ENCODE results near the gene UGT1A8. TPM values are rescaled to one million over a fixed set of nuclear protein-coding genes. Genes with fewer than 3 reads are reported as not detected.

Gene UGT1A8
- total and polyA plus RNA-seq, 2 donors (not counting 1 experiment from before 2014, with no cell fraction given), result not detected

- TF ChIP-seq EZH2 (IDR thresholded peaks at IDR 0.05; ENCODE audit: borderline replicate concordance, insufficient read depth, low read depth, low read length, poor library complexity, severe bottlenecking) (no peak), CTCF (IDR thresholded peaks at IDR 0.05) (no peak)
- Histone ChIP-seq H3K79me2 (ENCODE audit: control insufficient read depth, insufficient read depth, low read length) (no peaks in the 10 kb centered on the region), H3K4me1 (ENCODE audit: control insufficient read depth in 2 of 2, insufficient read depth in 2 of 2, low read length in 2 of 2) (peaks cover 0 to 6% of the 10 kb centered on the region in 2 donors), H3K9ac (ENCODE audit: low read length) (no peak within 1 kb of the TSS), H3K27me3 (replicated peaks in 1 of 4; ENCODE audit: control extremely low read depth in 1 of 4, control insufficient read depth in 3 of 4, insufficient read depth in 4 of 4, low read length in 3 of 4) (no peaks in the 10 kb centered on the region), H3K27ac (ENCODE audit: low read length in 2 of 2) (no peak within 1 kb of the TSS), H3K9me3 (ENCODE audit: control extremely low read depth in 1 of 3, control insufficient read depth in 2 of 3, insufficient read depth in 1 of 3, low read length in 2 of 3) (no peaks in the 10 kb centered on the region), H2AFZ (ENCODE audit: insufficient read depth, low read depth, low read length, poor library complexity, severe bottlenecking) (no peak within 1 kb of the TSS), H3K36me3 (replicated peaks in 1 of 2; ENCODE audit: control extremely low read depth in 1 of 2, control insufficient read depth in 1 of 2, extremely low read depth in 1 of 2, insufficient read depth in 2 of 2, low read length in 1 of 2) (no peaks in the 10 kb centered on the region), H3K4me3 (ENCODE audit: control extremely low read depth in 1 of 5, extremely low read depth in 1 of 5, insufficient read depth in 1 of 5, low read depth in 2 of 5, low read length in 4 of 5) (no peak within 1 kb of the TSS), H3K4me2 (replicated peaks; ENCODE audit: low read depth, low read length, poor library complexity, severe bottlenecking) (peak within 1 kb of the TSS; percentile 32), H4K20me1 (ENCODE audit: control insufficient read depth, insufficient read depth, low read length, poor library complexity, severe bottlenecking) (no peaks in the 10 kb centered on the region)
- ATAC-seq (ENCODE audit: low read depth), result no peak
- intact Hi-C loops (cut with micrococcal nuclease), result no loop called here
- POLR2A ChIA-PET, result no interaction called here
- Mint-ChIP-seq H3K27me3 (peaks cover 8% of the 10 kb centered on the region), H3K9me3 (ENCODE audit: insufficient read depth) (no peaks in the 10 kb centered on the region), H3K4me3 (no peak within 1 kb of the TSS), H3K4me1 (peaks cover 16% of the 10 kb centered on the region), H3K27ac (no peak within 1 kb of the TSS)
- DNase-seq, result no peak
- CTCF ChIA-PET, result no interaction called here
- no CpG with 5 or more reads among the region's 5 CpGs for WGBS (ENCODE audit: insufficient coverage)
These were observed 64.2 kb downstream of the UGT1A8 start, which contains the start of gene UGT1A7 for GRCh38 chr2:233681521-233682099. Gene UGT1A7 (plus strand): TSS chr2:233681901. CDS start chr2:233681938, 37 bp downstream.

GRCh38 chr2:233684640-233685039 lies 67.2 kb downstream of the UGT1A8 start:
- ATAC-seq (ENCODE audit: low read depth), result no peak
- TF ChIP-seq EZH2 (IDR thresholded peaks at IDR 0.05; ENCODE audit: borderline replicate concordance, insufficient read depth, low read depth, low read length, poor library complexity, severe bottlenecking), result no peak
- no peak for TF ChIP-seq CTCF (IDR thresholded peaks at IDR 0.05)
- no peaks in the 10 kb centered on the region for H3K9me3 Mint-ChIP-seq (ENCODE audit: insufficient read depth)
- Histone ChIP-seq H3K4me1 (ENCODE audit: control insufficient read depth in 2 of 2, insufficient read depth in 2 of 2, low read length in 2 of 2) (peaks cover 0 to 6% of the 10 kb centered on the region in 2 donors), H3K79me2 (ENCODE audit: control insufficient read depth, insufficient read depth, low read length) (no peaks in the 10 kb centered on the region), H2AFZ (ENCODE audit: insufficient read depth, low read depth, low read length, poor library complexity, severe bottlenecking) (no peak overlapping the region), H3K27ac (ENCODE audit: low read length in 2 of 2) (no peak overlapping the region), H3K4me2 (replicated peaks; ENCODE audit: low read depth, low read length, poor library complexity, severe bottlenecking) (no peak overlapping the region), H3K36me3 (replicated peaks in 1 of 2; ENCODE audit: control extremely low read depth in 1 of 2, control insufficient read depth in 1 of 2, extremely low read depth in 1 of 2, insufficient read depth in 2 of 2, low read length in 1 of 2) (no peaks in the 10 kb centered on the region), H4K20me1 (ENCODE audit: control insufficient read depth, insufficient read depth, low read length, poor library complexity, severe bottlenecking) (no peaks in the 10 kb centered on the region), H3K9me3 (ENCODE audit: control extremely low read depth in 1 of 3, control insufficient read depth in 2 of 3, insufficient read depth in 1 of 3, low read length in 2 of 3) (no peaks in the 10 kb centered on the region), H3K9ac (ENCODE audit: low read length) (no peak overlapping the region), H3K27me3 (replicated peaks in 1 of 4; ENCODE audit: control extremely low read depth in 1 of 4, control insufficient read depth in 3 of 4, insufficient read depth in 4 of 4, low read length in 3 of 4) (peaks cover 0 to 4% (median 0%) of the 10 kb centered on the region in 4 experiments), H3K4me3 (ENCODE audit: control extremely low read depth in 1 of 5, extremely low read depth in 1 of 5, insufficient read depth in 1 of 5, low read depth in 2 of 5, low read length in 4 of 5) (no peak overlapping the region)
- intact Hi-C loops (cut with micrococcal nuclease), result no loop called here
- H3K27me3 Mint-ChIP-seq, result peaks cover 3% of the 10 kb centered on the region
- peaks cover 16% of the 10 kb centered on the region for H3K4me1 Mint-ChIP-seq
- POLR2A ChIA-PET, result no interaction called here
- no peak overlapping the region for H3K4me3 Mint-ChIP-seq
- H3K27ac Mint-ChIP-seq, result no peak overlapping the region
- CTCF ChIA-PET, result no interaction called here
- no peak for DNase-seq
- 83% methylated on average over 1 of the region's 1 CpG for WGBS (ENCODE audit: insufficient coverage)

All from B cell (primary cell).